ENCODE results near the gene UNC45A. TPM values are rescaled to one million over a fixed set of nuclear protein-coding genes. Genes with fewer than 3 reads are reported as not detected.
"Not testable (repeated sequence)": the region's sequence is repeated elsewhere in the genome, so short reads cannot be mapped to it uniquely, and the experiment has no call there.

UNC45A gene
- polyA plus RNA-seq, 3 donors, result 62.1 to 67.2 (median 65.8) TPM

DNA sequence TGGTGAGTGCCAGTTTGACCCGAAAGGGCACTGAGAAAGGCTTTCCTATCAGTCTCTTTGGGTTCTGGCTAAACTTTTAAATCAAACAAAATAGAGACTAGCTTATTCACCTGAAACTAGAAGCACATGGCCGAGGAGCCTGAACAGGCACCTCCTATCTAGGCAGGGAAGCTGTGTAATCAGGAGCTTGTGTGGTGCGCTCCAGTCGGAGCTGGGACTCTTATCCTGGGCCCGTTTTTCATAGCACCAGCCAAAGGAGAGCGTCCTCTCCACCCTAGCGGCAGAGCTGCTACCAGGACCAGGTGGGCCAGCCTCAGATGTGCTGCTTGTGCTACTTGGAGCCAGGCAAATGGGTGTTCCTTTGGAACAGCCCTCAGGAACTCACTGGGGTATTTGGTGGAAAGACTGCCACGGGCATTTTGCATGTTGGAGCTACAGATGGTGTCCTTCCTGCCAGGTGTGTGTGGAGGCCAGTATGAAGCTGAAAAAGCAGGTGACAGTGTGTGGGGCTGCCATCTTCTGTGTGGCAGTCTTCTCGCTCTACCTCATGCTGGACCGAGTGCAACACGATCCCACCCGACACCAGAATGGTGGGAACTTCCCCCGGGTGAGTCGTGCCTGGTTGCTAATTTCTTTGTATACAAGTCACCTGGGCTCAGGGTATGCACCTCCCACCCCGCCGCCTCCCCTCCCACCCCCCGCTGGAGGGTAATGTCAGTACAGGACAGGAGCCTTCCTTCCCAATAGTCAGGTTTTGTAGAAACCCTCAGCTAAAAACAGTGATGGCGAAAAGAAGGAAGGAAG is 31.1 kb upstream of the UNC45A start:
- DNase-seq (ENCODE audit: low read depth in 3 of 3, low spot score in 2 of 3), result no peak

DNA sequence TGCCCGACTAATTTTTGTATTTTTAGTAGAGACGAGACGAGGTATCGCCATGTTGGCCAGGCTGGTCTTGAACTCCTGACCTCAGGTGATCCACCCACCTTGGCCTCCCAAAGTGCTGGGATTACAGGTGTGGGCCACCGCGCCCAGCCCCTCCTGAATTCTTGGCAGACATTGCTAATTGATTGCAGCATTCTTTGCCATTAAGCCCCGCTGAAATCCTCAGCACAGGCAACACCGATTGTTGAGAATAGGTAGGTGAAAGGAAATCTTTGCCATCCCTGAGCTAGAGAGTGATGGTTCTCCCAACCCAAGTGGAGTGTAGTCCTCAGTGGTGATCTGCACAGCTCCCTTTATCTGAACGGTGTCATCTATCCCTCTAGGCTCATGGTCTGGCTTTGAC is 30.3 kb upstream of the UNC45A start:
- DNase-seq (ENCODE audit: low read depth in 3 of 3, low spot score in 2 of 3), result no peak

DNA sequence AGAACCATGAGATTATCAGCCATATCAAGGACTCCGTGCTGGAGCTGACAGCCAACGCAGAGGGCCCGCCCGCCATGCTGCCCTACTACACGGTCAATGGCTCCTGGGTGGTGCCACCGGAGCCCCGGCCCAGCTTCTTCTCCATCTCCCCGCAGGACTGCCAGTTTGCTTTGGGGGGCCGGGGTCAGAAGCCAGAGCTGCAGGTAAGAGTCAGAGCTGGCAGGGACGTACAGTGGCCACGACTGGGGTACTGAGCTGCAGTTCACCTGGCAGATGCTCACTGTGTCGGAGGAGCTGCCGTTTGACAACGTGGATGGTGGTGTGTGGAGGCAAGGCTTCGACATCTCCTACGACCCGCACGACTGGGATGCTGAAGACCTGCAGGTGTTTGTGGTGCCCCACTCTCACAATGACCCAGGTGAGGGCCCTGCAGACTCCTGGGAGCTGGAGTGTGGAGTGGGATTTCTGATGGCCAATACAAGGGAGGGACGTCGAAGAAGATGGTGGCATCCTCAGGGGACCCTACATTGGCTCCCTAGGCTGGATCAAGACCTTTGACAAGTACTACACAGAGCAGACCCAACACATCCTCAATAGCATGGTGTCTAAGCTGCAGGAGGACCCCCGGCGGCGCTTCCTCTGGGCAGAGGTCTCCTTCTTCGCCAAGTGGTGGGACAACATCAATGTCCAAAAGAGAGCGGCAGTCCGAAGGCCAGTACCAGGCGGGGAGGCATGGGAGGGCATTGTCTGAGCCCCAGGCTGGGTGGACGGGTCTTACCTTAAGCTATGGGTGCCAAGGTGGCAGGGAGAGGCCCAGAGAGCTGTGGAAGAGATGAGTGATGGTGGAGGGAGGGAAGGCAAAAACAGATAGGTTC is 29.5 kb upstream of the UNC45A start:
- no peak for DNase-seq (ENCODE audit: low read depth in 3 of 3, low spot score in 2 of 3)

DNA sequence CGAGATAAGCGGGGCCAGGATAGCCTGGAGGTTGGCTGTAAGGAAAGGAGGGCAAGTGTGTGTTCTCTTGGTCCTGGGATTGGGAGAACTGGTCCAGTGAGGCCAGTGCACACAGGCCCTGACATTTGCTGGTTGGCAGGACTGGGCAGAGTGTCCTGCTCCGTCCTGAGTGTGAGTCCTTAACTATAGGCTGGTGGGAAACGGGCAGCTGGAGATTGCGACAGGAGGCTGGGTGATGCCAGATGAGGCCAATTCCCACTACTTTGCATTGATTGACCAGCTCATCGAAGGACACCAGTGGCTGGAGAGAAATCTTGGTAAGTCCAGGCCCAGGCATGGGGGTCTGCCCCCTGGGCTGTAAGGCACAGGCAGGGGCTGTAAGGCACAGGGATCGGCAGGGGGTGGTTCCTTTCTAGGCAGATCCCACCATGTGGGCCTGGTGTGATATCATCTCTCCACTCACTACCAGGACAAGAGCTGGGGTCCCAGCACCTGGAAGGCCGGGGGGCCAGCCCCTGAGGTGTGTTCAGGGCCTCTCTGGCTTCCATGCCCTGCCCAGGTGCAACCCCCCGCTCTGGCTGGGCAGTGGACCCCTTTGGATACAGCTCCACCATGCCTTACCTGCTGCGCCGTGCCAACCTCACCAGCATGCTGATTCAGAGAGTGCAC is 28.8 kb upstream of the UNC45A start:
- no peak for DNase-seq (ENCODE audit: low read depth in 3 of 3, low spot score in 2 of 3)

DNA sequence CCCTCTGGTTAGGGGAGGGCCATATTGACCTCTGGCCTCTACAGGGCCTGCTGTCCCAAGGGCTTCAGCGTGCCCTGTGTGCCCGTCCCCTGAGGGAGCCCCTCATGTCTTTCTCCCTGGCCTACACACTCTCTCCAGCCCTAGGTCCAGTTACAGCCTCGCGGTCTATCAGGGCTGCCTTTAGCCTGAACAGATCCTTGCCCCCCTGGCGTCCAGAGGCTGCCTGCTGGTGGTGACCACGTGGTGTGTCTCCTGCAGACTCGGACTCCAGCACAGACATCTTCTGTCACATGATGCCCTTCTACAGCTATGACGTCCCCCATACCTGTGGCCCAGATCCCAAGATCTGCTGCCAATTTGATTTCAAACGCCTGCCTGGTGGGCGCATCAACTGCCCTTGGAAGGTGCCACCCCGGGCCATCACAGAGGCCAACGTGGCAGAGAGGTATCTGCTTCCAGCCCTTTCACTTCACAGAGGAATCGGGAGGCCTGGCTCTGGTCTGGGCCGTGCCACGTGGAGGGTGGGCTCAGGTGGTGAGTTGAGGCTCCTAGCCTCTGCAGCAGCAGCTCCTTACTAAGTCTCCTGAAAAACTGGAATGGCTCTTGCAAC is 27.9 kb upstream of the UNC45A start:
- no peak for DNase-seq (ENCODE audit: low read depth in 3 of 3, low spot score in 2 of 3)

DNA sequence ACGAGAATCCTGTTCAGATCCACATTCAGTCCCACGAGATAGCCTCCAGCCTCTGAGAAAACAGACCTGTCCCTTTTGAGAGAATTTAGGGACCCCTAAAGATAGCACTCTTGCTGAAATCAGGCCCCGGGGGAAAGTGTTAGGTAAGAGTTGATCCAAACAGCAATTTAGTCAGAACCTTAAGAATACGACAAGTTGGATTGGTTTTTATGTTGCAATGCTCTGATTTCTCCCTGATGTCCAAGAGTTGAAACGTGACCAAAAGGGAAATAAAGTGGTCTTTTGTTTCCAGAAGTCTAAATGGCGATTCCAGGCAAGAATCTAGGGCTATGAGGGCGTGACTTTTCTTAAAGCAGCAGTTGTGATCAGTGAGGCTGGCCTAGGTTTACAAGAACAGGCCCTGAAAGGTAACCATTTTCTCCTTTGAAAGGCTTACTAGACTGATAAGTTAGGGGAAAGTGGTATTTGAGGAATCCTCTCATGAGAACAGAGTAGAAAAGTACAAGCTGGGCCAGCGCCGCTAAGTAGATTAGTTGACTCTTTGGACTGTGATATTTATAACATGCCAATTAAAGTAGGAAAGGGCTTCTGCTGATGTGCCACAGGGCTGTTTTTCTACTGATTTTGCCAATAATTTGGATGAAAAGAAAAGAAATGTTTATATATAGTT is 27.1 kb upstream of the UNC45A start:
- no peak for DNase-seq (ENCODE audit: low read depth in 3 of 3, low spot score in 2 of 3)

DNA sequence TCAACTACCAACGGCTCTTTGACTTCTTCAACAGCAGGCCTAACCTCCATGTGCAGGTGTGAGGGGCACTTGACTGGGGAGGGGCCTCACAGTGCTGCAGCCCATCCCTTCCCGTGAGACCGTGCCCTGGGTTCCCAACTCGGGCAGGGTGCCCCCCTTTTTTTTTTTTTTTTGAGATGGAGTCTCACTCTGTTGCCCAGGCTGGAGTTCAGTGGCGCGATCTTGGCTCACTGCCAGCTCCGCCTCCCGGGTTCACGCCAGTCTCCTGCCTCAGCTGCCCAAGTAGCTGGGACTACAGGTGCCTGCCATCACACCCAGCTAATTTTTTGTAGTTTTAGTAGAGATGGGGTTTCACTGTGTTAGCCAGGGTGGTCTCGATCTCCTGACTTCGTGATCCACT is 25.6 kb upstream of the UNC45A start:
- DNase-seq (ENCODE audit: low read depth in 3 of 3, low spot score in 2 of 3), result not testable (repeated sequence)

DNA sequence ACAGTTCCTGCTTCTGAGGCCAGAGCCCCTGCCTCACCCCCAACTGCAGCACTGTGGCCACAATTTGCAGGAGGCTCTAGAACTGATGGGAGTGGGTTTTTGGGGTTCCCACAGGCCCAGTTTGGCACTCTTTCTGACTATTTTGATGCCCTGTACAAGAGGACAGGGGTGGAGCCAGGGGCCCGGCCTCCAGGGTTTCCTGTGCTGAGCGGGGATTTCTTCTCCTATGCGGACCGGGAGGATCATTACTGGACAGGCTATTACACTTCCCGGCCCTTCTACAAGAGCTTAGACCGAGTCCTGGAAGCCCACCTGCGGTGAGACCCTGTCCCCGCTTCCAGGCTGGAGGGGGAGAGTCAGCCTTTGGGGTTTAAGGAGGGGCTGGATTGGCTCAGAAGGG is 25.1 kb upstream of the UNC45A start:
- DNase-seq (ENCODE audit: low read depth in 3 of 3, low spot score in 2 of 3), result no peak

DNA sequence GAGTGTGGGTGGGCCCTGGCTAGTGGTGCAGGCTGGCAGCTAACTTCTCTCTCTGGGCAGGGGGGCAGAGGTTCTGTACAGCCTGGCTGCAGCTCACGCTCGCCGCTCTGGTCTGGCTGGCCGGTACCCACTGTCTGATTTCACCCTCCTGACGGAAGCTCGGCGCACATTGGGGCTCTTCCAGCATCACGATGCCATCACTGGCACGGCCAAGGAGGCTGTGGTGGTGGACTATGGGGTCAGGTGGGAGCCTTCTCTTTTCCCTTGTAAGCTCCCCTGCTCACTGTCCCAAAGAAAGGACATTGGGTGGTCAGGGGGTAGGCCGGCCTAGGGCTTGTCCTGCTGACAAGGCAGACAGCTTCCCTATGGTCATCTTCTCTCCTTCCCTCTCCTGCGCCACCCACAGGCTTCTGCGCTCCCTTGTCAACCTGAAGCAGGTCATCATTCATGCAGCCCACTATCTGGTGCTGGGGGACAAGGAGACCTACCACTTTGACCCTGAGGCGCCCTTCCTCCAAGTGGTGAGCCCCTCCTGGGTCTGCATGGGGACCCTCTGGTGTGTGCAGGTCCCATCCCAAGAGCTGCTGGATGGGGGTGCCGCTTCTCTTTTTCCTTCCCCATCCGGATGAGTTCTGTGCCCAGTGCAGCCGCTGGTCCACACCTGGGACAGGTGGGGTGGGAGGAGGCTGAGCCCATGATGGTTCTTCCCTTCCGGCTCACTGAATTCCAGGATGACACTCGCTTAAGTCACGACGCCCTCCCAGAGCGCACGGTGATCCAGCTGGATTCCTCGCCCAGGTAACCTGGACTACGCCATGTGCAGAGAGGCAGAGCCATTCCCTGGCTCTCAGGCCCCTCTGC is 24.4 kb upstream of the UNC45A start:
- DNase-seq (ENCODE audit: low read depth in 3 of 3, low spot score in 2 of 3), result no peak

DNA sequence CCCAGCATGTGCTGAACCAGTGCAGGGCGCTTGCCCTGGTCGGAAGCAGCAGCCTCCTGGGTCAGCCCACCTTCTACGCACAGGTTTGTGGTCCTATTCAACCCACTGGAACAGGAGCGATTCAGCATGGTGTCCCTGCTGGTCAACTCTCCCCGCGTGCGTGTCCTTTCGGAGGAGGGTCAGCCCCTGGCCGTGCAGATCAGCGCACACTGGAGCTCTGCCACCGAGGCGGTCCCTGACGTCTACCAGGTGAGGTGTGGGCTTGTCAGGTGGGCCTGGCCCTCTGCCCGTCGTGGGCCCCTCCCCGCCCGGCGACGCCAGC is 23.8 kb upstream of the UNC45A start:
- no peak for DNase-seq (ENCODE audit: low read depth in 3 of 3, low spot score in 2 of 3)

DNA sequence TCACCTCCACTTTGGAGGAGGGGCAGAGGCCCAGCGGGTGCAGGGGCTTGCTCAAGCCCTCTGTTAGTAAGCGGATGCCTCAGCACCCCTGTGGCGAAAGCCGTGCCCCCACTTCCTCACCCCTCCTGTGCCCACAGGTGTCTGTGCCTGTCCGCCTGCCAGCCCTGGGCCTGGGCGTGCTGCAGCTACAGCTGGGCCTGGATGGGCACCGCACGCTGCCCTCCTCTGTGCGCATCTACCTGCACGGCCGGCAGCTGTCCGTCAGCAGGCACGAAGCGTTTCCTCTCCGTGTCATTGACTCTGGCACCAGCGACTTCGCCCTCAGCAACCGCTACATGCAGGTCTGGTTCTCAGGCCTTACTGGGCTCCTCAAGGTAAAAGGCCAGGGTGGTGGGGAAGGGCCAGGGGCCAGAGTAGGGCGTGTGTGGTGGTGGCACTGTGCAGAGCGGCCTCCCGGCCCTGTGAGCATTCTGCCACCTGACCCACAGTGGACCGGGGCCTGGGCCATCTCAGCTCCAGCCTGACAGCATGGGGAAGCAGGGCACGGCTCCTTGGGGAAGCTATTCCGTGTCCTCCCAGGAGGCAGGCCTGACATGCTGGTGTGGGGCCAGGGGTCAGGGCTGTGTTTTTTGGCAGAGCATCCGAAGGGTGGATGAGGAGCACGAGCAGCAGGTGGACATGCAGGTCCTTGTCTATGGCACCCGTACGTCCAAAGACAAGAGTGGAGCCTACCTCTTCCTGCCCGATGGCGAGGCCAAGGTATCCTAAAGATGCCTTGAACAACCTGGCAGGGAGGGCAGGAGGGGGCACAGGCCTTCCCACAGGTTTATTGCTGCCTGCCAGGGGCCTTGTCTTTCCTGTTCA is 22.9 kb upstream of the UNC45A start:
- DNase-seq (ENCODE audit: low read depth in 3 of 3, low spot score in 2 of 3), result no peak

DNA sequence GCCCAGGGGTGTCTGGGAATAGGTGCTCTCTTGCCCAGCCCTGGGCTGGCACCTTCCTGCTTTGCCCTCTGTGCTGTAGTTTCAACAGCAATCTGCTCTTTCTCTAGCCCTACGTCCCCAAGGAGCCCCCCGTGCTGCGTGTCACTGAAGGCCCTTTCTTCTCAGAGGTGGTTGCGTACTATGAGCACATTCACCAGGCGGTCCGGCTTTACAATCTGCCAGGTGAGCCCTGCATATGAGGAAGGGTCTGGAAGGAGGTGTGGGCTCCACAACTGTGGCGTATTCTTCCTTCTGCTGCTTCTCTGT is 22.4 kb upstream of the UNC45A start:
- DNase-seq (ENCODE audit: low read depth in 3 of 3, low spot score in 2 of 3), result no peak

DNA sequence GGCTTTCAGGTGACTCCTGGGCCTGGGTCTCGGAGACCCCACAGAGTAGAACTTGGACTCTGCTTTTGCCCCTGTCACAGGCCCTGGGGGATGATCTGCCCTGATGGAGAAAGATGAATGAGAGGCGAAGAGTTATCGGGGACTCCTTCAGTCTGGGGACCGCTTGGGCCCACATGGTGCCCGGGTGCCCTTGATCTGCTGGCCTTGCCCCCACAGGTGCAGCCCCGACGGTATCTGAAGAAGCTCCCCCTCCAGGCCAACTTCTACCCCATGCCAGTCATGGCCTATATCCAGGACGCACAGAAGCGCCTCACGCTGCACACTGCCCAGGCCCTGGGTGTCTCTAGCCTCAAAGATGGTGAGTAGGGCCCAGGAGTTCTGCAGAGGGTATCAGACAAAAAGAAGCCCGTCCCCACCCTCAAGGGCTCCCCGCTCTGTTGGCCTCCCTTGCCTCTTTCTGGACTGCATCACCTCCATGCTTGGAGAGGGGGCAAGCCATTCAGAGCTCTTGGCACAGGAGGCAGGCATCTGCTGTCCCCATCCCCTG is 21.6 kb upstream of the UNC45A start:
- no peak for DNase-seq (ENCODE audit: low read depth in 3 of 3, low spot score in 2 of 3)

DNA sequence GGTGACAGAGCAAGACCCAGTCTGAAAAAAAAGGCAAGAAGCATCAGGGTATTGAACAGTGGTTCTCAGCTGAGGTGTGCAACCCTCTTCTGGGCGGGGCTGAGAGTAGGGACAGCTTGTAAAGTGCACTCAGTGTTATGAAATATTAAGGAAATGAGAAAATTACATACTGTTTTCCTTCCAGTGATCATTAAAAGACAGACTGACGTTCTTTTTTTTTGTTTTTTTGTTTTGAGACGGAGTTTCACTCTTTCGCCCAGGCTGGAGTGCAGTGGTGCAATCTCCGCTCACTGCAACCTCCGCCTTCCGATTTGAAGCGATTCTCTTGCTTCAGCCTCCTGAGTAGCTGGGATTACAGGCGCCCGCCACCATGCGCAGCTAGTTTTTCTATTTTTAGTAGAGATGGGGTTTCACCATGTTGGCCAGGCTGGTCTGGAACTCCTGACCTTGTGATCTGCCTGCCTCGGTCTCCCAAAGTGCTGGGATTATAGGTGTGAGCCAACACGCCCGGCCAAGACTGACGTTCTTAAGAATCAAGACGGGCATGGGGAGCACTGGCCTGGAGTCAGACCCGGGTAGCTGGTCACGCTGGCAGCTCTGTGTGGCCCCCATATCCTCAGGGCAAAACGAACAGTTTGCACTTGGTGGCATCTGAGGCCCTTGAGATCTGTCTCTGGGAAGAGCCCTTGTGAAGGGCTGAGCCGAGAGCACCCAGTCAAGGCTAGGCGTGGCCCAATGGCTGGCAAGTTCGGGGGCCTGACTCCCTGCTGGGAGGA is 20.6 kb upstream of the UNC45A start:
- no peak for DNase-seq (ENCODE audit: low read depth in 3 of 3, low spot score in 2 of 3)

DNA sequence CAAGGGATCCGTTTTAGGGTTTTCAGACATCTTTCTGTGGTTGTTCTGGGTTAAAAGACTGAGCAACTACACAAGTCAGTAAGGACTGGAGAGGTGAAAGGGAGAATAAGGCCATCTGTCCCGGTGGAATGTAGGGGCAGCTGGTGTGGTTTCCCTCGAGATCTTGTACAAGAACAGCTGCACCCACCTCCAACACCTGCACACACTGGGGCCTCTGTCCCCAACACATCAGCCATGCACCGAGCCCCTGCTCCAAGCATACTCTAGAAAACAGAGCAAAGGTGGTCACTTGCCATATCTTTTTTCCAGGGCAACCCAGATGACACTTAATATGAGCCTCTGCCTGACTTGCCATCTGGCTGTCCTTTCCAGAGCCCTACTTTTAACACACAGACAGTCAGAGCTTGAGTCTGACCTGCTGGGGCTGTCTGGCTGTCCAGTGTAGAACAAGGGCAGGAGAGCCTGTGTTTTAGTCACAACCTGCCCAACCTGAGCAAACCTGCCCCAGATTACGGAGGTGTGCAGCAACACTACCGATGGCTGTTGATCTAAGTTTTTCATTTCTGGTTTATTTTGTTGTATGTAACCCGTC is 19.8 kb upstream of the UNC45A start:
- DNase-seq (ENCODE audit: low read depth in 3 of 3, low spot score in 2 of 3), result no peak

DNA sequence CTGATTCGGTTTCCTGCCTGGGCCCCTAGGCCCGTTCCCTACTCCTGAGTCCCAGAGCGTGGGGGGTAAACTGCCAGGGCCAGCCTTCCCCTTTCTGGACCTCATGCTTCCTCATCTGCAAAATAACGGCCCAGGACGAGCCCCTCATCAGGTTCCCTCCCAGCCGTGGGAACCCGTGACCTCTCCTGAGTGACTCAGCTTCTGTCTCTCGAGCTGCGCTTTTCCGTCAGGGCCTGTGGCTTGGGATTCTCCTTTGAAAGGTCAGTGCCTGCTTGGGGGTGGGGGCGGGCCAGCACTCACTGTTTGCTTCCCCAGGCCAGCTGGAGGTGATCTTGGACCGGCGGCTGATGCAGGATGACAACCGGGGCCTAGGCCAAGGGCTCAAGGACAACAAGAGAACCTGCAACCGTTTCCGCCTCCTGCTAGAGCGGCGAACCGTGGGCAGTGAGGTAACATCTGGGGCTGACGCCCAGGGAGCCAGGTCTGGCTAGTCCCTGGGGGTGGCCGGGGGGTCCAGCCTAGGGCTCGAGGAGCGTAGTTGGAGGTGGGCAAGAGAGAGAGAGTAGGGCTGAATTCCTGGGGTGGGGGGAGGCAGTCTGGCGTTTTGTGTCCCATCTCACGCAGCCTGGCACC is 19.2 kb upstream of the UNC45A start:
- no peak for DNase-seq (ENCODE audit: low read depth in 3 of 3, low spot score in 2 of 3)

DNA sequence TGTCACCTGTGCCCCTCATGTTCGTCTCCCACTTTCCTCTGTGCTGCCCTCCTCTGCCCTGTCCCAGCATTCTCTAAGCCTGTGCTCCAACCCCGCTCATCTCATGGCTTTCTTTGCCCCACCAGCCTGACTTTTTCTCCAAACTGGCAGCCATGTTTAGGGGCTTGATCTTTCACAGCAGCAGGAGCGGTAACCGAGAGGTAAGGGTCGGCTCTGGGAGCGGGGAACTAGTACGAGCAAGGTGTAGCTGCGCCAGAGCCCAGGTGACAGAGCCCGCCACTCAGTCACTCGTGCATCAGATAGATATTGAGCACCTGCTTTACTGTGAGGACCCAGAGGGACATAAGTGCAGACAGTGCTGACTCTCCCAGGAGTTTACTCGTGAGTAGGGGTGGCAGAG is 18.6 kb upstream of the UNC45A start:
- DNase-seq (ENCODE audit: low read depth in 3 of 3, low spot score in 2 of 3), result no peak

Measured in right renal cortex interstitium (tissue), 3 donors.